PC-9 (cell line): ENCODE results near the gene KCNE4.

Experiments
- EZH2 ChIP-seq: fragments of 200-600 bp; sonication (generic); IDR thresholded peaks from 2 replicates; pipeline ENCODE4 v1.8.0; 2017; ENCODE audit warnings: antibody characterized with exemption, low read depth
- TF ChIP-seq, protein P1 (sequence below): fragments of 200-600 bp; sonication (generic); conservative IDR thresholded peaks from 2 replicates; pipeline ENCODE4 v1.6.1; 2017; ENCODE audit warnings: mixed run types, antibody characterized with exemption, mild to moderate bottlenecking, moderate library complexity

DNA sequence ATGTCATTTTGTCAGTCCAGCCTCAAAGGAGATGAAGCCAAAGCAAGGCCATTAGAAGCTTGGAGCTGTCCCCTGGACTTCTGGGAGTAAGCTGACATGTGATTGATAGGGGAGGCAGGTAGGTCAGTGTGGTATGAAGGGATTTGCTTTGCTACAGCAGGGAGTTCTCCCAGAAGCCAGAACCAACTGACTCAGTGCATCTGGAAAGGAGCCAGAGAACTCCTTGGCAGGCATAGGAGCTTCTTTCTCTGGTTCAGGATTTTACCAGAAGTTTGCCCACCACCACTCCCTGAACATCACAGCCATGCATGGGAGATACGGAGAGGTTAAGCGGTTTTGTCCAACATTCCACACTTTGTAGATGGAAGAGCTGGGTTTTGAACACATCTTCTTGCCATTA, 24.5 kb upstream of the KCNE4 start:
- TF ChIP-seq, protein P1, sequence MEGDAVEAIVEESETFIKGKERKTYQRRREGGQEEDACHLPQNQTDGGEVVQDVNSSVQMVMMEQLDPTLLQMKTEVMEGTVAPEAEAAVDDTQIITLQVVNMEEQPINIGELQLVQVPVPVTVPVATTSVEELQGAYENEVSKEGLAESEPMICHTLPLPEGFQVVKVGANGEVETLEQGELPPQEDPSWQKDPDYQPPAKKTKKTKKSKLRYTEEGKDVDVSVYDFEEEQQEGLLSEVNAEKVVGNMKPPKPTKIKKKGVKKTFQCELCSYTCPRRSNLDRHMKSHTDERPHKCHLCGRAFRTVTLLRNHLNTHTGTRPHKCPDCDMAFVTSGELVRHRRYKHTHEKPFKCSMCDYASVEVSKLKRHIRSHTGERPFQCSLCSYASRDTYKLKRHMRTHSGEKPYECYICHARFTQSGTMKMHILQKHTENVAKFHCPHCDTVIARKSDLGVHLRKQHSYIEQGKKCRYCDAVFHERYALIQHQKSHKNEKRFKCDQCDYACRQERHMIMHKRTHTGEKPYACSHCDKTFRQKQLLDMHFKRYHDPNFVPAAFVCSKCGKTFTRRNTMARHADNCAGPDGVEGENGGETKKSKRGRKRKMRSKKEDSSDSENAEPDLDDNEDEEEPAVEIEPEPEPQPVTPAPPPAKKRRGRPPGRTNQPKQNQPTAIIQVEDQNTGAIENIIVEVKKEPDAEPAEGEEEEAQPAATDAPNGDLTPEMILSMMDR = no peak
- TF ChIP-seq EZH2 = no peak
